HepG2 (cell line): ENCODE data around the gene DZIP1L. TPM values are rescaled to one million over a fixed set of nuclear protein-coding genes. Genes with fewer than 3 reads are reported as not detected.

ENCODE experiments used
- ATAC-seq: fragments of 200-7000 bp; cut with Tn5 transposase; 3 replicates; pipeline ENCODE4 v1.9.1; 2020; ENCODE audit warnings: mild to moderate bottlenecking, moderate library complexity
- BruUV-seq: library from RNA; stranded (reverse); fragments of 400-500 nt; replicated peaks from 2 replicates; lab custom pipeline; 2021; lab: Mats Ljungman, UMichigan
- CTCF ChIA-PET: fragments of 300-600 bp; formaldehyde crosslinking; extraction: SDS; loops from one replicate; lab custom pipeline; 2021; ENCODE audit warnings: low total read pairs, inconsistent platforms, low intra/inter-chr PET ratio; lab: Yijun Ruan, JAX
- POLR2A ChIA-PET: fragments of 350-600 bp; sonication (Branson Sonifier 250); formaldehyde crosslinking; loops from one replicate; lab custom pipeline; 2020; ENCODE audit warnings: antibody characterized with exemption, inconsistent platforms; lab: Yijun Ruan, JAX
- DNase-seq: peaks from one replicate; pipeline ENCODE4 v3.0.0-alpha.2; 2015; ENCODE audit warnings: low spot score
- FAIRE-seq: peaks from 3 replicates; lab custom pipeline; 2011; peaks lifted over from hg19 to GRCh38; lab: Jason Lieb, UNC
- H2AFZ ChIP-seq: one replicate; pipeline ENCODE4 v1.6.1; 2011; ENCODE audit warnings: low read length, inconsistent platforms
- H3K27ac ChIP-seq: fragments of 300-600 bp; 3 replicates; pipeline ENCODE4 v1.8.0; 2011; ENCODE audit warnings: mixed run types, mild to moderate bottlenecking, mixed read lengths, low read length, inconsistent platforms; ENCODE audit not compliant: insufficient read depth; ENCODE audit errors: extremely low read length
- H3K27me3 ChIP-seq, 2 experiments: fragments of 200-600 bp in 1 of 2; 2 replicates in 1 of 2; 3 replicates in 1 of 2; pipeline versions ENCODE4 v1.6.0 to v1.8.0; 2011; ENCODE audit warnings: low read length in 2 of 2, mild to moderate bottlenecking in 2 of 2, moderate library complexity in 2 of 2, inconsistent platforms in 1 of 2; ENCODE audit not compliant: insufficient read depth in 2 of 2, control insufficient read depth in 1 of 2
- H3K36me3 ChIP-seq, 2 experiments: fragments of 200-600 bp in 1 of 2; replicated peaks in 1 of 2; 2 replicates in 1 of 2; 3 replicates in 1 of 2; pipeline versions ENCODE4 v1.5.1 to v1.8.0; 2011; ENCODE audit warnings: low read length in 2 of 2, inconsistent platforms in 1 of 2; ENCODE audit not compliant: insufficient read depth in 2 of 2, control insufficient read depth in 1 of 2
- H3K4me1 ChIP-seq: 2 replicates; pipeline ENCODE4 v1.5.1; 2012; ENCODE audit warnings: low read length, inconsistent platforms; ENCODE audit not compliant: insufficient read depth
- H3K4me2 ChIP-seq: 2 replicates; pipeline ENCODE4 v1.6.0; 2011; ENCODE audit warnings: low read depth, low read length, inconsistent platforms
- H3K4me3 ChIP-seq, 3 experiments: fragments of 200-600 bp in 1 of 3; sonication (generic), shearing (Covaris generic) in 1 of 3; replicated peaks in 1 of 3; 2 replicates each; pipeline ENCODE4 v1.5.1; 2011 to 2016; ENCODE audit warnings: low read length in 3 of 3, inconsistent platforms in 2 of 3, low read depth in 2 of 3, mild to moderate bottlenecking in 2 of 3, control low read depth in 1 of 3, mixed read lengths in 1 of 3; ENCODE audit not compliant: insufficient read depth in 1 of 3
- H3K79me2 ChIP-seq: one replicate; pipeline ENCODE4 v1.6.1; 2011; ENCODE audit warnings: low read length, inconsistent platforms; ENCODE audit not compliant: insufficient read depth
- H3K9ac ChIP-seq: 2 replicates; pipeline ENCODE4 v1.6.0; 2011; ENCODE audit warnings: mild to moderate bottlenecking, low read depth, low read length, inconsistent platforms; ENCODE audit not compliant: insufficient read depth
- H3K9me3 ChIP-seq: 2 replicates; pipeline ENCODE4 v1.5.1; 2012; ENCODE audit warnings: mild to moderate bottlenecking, low read length
- H4K20me1 ChIP-seq: 2 replicates; pipeline ENCODE4 v1.6.0; 2011; ENCODE audit warnings: inconsistent platforms, mild to moderate bottlenecking, low read length, moderate library complexity; ENCODE audit not compliant: insufficient read depth
- BHLHE40 ChIP-seq: IDR thresholded peaks from 2 replicates; pipeline ENCODE4 v1.6.1; 2011; ENCODE audit warnings: low read length, improper control_type of control experiment
- IRF2 ChIP-seq: IDR thresholded peaks from 2 replicates; pipeline ENCODE4 v1.6.1; 2018; ENCODE audit warnings: missing genetic modification reagents, missing compliant biosample characterization
- KDM2A ChIP-seq: sonication (generic); formaldehyde crosslinking; IDR thresholded peaks from 2 replicates; pipeline ENCODE4 v1.4.0; 2020; ENCODE audit warnings: low read depth, missing genetic modification reagents, borderline replicate concordance
- KDM5B ChIP-seq: sonication (generic); formaldehyde crosslinking; IDR thresholded peaks from 2 replicates; pipeline ENCODE4 v1.4.0; 2020; ENCODE audit warnings: missing genetic modification reagents, mild to moderate bottlenecking, borderline replicate concordance
- KLF15 ChIP-seq: sonication (generic); formaldehyde crosslinking; IDR thresholded peaks from 2 replicates; pipeline ENCODE4 v1.8.1; 2023; ENCODE audit warnings: borderline replicate concordance, mild to moderate bottlenecking, inconsistent platforms, missing genetic modification reagents, mixed read lengths
- PRDM10 ChIP-seq: sonication (generic); formaldehyde crosslinking; IDR thresholded peaks from 2 replicates; pipeline ENCODE4 v1.4.0; 2020; ENCODE audit warnings: low read depth, missing genetic modification reagents
- REST ChIP-seq, 2 experiments: IDR thresholded peaks; 2 replicates each; pipeline ENCODE4 v1.6.1; 2011 to 2012; ENCODE audit warnings: low read length in 2 of 2, borderline replicate concordance in 1 of 2, low read depth in 1 of 2, mild to moderate bottlenecking in 1 of 2, moderate library complexity in 1 of 2
- SP2 ChIP-seq: sonication (generic); formaldehyde crosslinking; IDR thresholded peaks from 2 replicates; pipeline ENCODE4 v1.5.1; 2020; ENCODE audit warnings: mild to moderate bottlenecking, missing genetic modification reagents
- ZNF563 ChIP-seq: sonication (generic); formaldehyde crosslinking; IDR thresholded peaks from 2 replicates; pipeline ENCODE4 v1.8.0; 2022; ENCODE audit warnings: mild to moderate bottlenecking, moderate library complexity, missing genetic modification reagents
- ZNF766 ChIP-seq: sonication (generic); formaldehyde crosslinking; IDR thresholded peaks from 2 replicates; pipeline ENCODE4 v1.5.0; 2020; ENCODE audit warnings: missing genetic modification reagents, borderline replicate concordance
- WGBS: methylation state at CpG from one replicate; pipeline ENCODE4 v1.1.6; 2017; ENCODE audit warnings: low lambda C conversion rate; 5-methylcytosine and 5-hydroxymethylcytosine counted together
- in situ Hi-C: cut with HindIII; loops from 2 replicates; pipeline ENCODE4 v1.10.0; 2017; ENCODE audit warnings: low pct_unique_long_range_greater_than_20kb; ENCODE audit not compliant: extremely low pct_ligation_motif_present
- intact Hi-C: fragments of 100-400 bp; cut with micrococcal nuclease; formaldehyde crosslinking; loops from one replicate; pipeline ENCODE4 v1.10.0; 2022; ENCODE audit not compliant: unreplicated experiment
- polyA plus RNA-seq, 8 experiments: library from polyadenylated mRNA; depleted of rRNA in 3 of 8; stranded (reverse) in 7 of 8; unstranded in 1 of 8; fragments of >200 nt; fragmentation: Illumina TruSeq in 4 of 8; extraction: Trizol in 4 of 8; gene quantifications; 2 replicates each; pipeline versions ENCODE4 v1.2.1 to v1.2.3, GENCODE V29; 2011 to 2016; ENCODE audit warnings: low read depth in 4 of 8, missing spikeins in 1 of 8, mixed read lengths in 1 of 8; ENCODE audit not compliant: insufficient read depth in 1 of 8
- total RNA-seq, 5 experiments: library from RNA; depleted of rRNA; stranded (reverse); fragments of >200 nt; fragmentation: Illumina TruSeq; extraction: Trizol; gene quantifications; 2 replicates each; pipeline ENCODE4 v1.2.3, GENCODE V29; 2016; ENCODE audit warnings: low read depth in 1 of 5
- TF ChIP-seq, protein P1 (sequence below): sonication (generic); formaldehyde crosslinking; conservative IDR thresholded peaks from 2 replicates; pipeline ENCODE4 v1.8.0; 2022; ENCODE audit warnings: missing genetic modification reagents

The DZIP1L gene
- total and polyA plus RNA-seq, 2 of the 13 experiments (the other 11 are each of a cell fraction or from before 2014, with no cell fraction given) = 0.90 to 1.2 TPM

- TF ChIP-seq, protein P1, sequence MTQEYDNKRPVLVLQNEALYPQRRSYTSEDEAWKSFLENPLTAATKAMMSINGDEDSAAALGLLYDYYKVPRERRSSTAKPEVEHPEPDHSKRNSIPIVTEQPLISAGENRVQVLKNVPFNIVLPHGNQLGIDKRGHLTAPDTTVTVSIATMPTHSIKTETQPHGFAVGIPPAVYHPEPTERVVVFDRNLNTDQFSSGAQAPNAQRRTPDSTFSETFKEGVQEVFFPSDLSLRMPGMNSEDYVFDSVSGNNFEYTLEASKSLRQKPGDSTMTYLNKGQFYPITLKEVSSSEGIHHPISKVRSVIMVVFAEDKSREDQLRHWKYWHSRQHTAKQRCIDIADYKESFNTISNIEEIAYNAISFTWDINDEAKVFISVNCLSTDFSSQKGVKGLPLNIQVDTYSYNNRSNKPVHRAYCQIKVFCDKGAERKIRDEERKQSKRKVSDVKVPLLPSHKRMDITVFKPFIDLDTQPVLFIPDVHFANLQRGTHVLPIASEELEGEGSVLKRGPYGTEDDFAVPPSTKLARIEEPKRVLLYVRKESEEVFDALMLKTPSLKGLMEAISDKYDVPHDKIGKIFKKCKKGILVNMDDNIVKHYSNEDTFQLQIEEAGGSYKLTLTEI = no peak
- TF ChIP-seq ZNF563 (CRISPR knock-in tag) = no peak
- TF ChIP-seq, all 625 proteins: peak for 0
These were observed 45.4 kb downstream of the DZIP1L start (continued) for GRCh38 chr3:138070006-138070405.

GRCh38 chr3:138068579-138069174 lies 46.7 kb downstream of the DZIP1L start:
- no peak overlapping the region for H2AFZ ChIP-seq
- H3K36me3 ChIP-seq = no peaks in the 10 kb centered on the region
- no peak overlapping the region for H3K9ac ChIP-seq
- H3K4me2 ChIP-seq = no peak overlapping the region
- no peaks in the 10 kb centered on the region for H3K79me2 ChIP-seq
- POLR2A ChIA-PET = no interaction called here
- H4K20me1 ChIP-seq = no peaks in the 10 kb centered on the region
- H3K9me3 ChIP-seq = no peaks in the 10 kb centered on the region
- H3K27me3 ChIP-seq = no peaks in the 10 kb centered on the region
- BruUV-seq = no TSS peak
- DNase-seq (peak; percentile 53), FAIRE-seq (peak; percentile 84), ATAC-seq (peak; percentile 95)
- intact Hi-C loops (loop anchor here (1.0 kb wide), 2 partner anchors 51 to 261 kb away; partner anchors contain the start of gene NME9), in situ Hi-C loops (loop anchor here (5.0 kb wide), 1 partner anchor 49 kb away; the partner anchor contains the start of gene DZIP1L)
- no peaks in the 10 kb centered on the region for H3K4me1 ChIP-seq
- CTCF ChIA-PET = interaction anchor here (2.9 kb wide), 1 partner anchor 50 kb away, joined by 64 read pairs; no protein-coding TSS in a partner anchor
- H3K4me3 ChIP-seq = no peak overlapping the region
- H3K27ac ChIP-seq = no peak overlapping the region
- WGBS = 44% methylated on average over 8 of the region's 14 CpGs
- TF ChIP-seq SP2 (CRISPR knock-in tag) = no peak
- no peak for TF ChIP-seq REST (IDR thresholded peaks at IDR 0.05; ENCODE audit: borderline replicate concordance in 1 of 2, low read depth in 1 of 2, low read length in 2 of 2)
- TF ChIP-seq KDM2A (CRISPR knock-in tag) = peak; percentile 56; the same call in 1 of the 2 replicates
- 0 out of 2 replicates have a peak, but pooled peaks have one; percentile 27 for TF ChIP-seq KDM5B
- no peak for TF ChIP-seq BHLHE40
- no peak for TF ChIP-seq KLF15
- TF ChIP-seq PRDM10 (CRISPR knock-in tag) = no peak
- no peak for TF ChIP-seq ZNF766 (CRISPR knock-in tag)
- TF ChIP-seq IRF2 (CRISPR knock-in tag) = peak; percentile 58; the same call in 1 of the 2 replicates
